H9 (cell line): Measurements from ENCODE around the gene ABCG8. TPM values are rescaled to one million over a fixed set of nuclear protein-coding genes. Genes with fewer than 3 reads are reported as not detected.

ENCODE experiments used
- DNase-seq: peaks from one replicate; pipeline ENCODE4 v3.0.0-alpha.2; 2017
- H2AFZ ChIP-seq: one replicate; pipeline ENCODE4 v1.6.1; 2013; ENCODE audit warnings: mild to moderate bottlenecking, low read length, control low read depth, moderate library complexity
- H2AK5ac ChIP-seq: 2 replicates; pipeline ENCODE4 v1.6.1; 2013; ENCODE audit warnings: low read length, control low read depth, mixed read lengths; ENCODE audit not compliant: insufficient read length
- H2BK120ac ChIP-seq: one replicate; pipeline ENCODE4 v1.6.1; 2013; ENCODE audit warnings: low read depth, mild to moderate bottlenecking, low read length, control low read depth, inconsistent platforms; ENCODE audit not compliant: poor library complexity, severe bottlenecking
- H2BK12ac ChIP-seq: 2 replicates; pipeline ENCODE4 v1.6.1; 2013; ENCODE audit warnings: low read length, control low read depth, mixed read lengths, low read depth; ENCODE audit not compliant: insufficient read length
- H2BK15ac ChIP-seq: 2 replicates; pipeline ENCODE4 v1.6.1; 2013; ENCODE audit warnings: low read depth, low read length, control low read depth
- H2BK20ac ChIP-seq: one replicate; pipeline ENCODE4 v1.6.1; 2013; ENCODE audit warnings: low read depth, mild to moderate bottlenecking, low read length, control low read depth, inconsistent platforms; ENCODE audit not compliant: poor library complexity, severe bottlenecking
- H2BK5ac ChIP-seq: 2 replicates; pipeline ENCODE4 v1.6.1; 2013; ENCODE audit warnings: low read length, control low read depth, mixed read lengths; ENCODE audit not compliant: insufficient read length
- H3K14ac ChIP-seq: 2 replicates; pipeline ENCODE4 v1.6.1; 2013; ENCODE audit warnings: low read length, control low read depth; ENCODE audit not compliant: insufficient read depth
- H3K18ac ChIP-seq: 2 replicates; pipeline ENCODE4 v1.6.1; 2013; ENCODE audit warnings: low read depth, mild to moderate bottlenecking, mixed read lengths, low read length, control low read depth; ENCODE audit not compliant: insufficient read length
- H3K23ac ChIP-seq: 2 replicates; pipeline ENCODE4 v1.6.1; 2013; ENCODE audit warnings: low read length, control low read depth, mixed read lengths, low read depth; ENCODE audit not compliant: insufficient read length
- H3K23me2 ChIP-seq: 2 replicates; pipeline ENCODE4 v1.6.1; 2013; ENCODE audit warnings: low read depth, mild to moderate bottlenecking, mixed read lengths, low read length, control low read depth; ENCODE audit not compliant: insufficient read length, poor library complexity, severe bottlenecking
- H3K27ac ChIP-seq: 2 replicates; pipeline ENCODE4 v1.5.1; 2013; ENCODE audit warnings: low read length, control low read depth, mixed read lengths, low read depth; ENCODE audit not compliant: insufficient read length
- H3K27me3 ChIP-seq: 2 replicates; pipeline ENCODE4 v1.6.1; 2013; ENCODE audit warnings: low read length, control low read depth, inconsistent platforms; ENCODE audit not compliant: insufficient read depth
- H3K4ac ChIP-seq: 2 replicates; pipeline ENCODE4 v1.6.1; 2013; ENCODE audit warnings: low read depth, mild to moderate bottlenecking, control low read depth, inconsistent platforms, low read length, moderate library complexity
- H3K4me1 ChIP-seq: 2 replicates; pipeline ENCODE4 v1.6.1; 2013; ENCODE audit warnings: low read length, control low read depth, inconsistent platforms; ENCODE audit not compliant: insufficient read depth
- H3K4me2 ChIP-seq: 2 replicates; pipeline ENCODE4 v1.6.1; 2013; ENCODE audit warnings: low read length, control low read depth, mixed read lengths; ENCODE audit not compliant: insufficient read length, insufficient read depth
- H3K56ac ChIP-seq: 2 replicates; pipeline ENCODE4 v1.6.1; 2013; ENCODE audit warnings: low read depth, mild to moderate bottlenecking, mixed read lengths, low read length, control low read depth; ENCODE audit not compliant: insufficient read length
- H3K79me1 ChIP-seq: 2 replicates; pipeline ENCODE4 v1.6.1; 2013; ENCODE audit warnings: low read depth, mild to moderate bottlenecking, moderate library complexity, low read length, control low read depth, inconsistent platforms; ENCODE audit not compliant: insufficient read depth, poor library complexity, severe bottlenecking
- H3K79me2 ChIP-seq: 2 replicates; pipeline ENCODE4 v1.6.1; 2013; ENCODE audit warnings: low read length, control low read depth, inconsistent platforms; ENCODE audit not compliant: insufficient read depth
- H3K9ac ChIP-seq: 2 replicates; pipeline ENCODE4 v1.6.1; 2013; ENCODE audit warnings: low read length, control low read depth, mixed read lengths; ENCODE audit not compliant: insufficient read length; ENCODE audit errors: extremely low read depth
- H3K9me3 ChIP-seq: one replicate; pipeline ENCODE4 v1.6.1; 2013; ENCODE audit warnings: low read depth, low read length, inconsistent platforms; ENCODE audit not compliant: control insufficient read depth
- H3T11ph ChIP-seq: one replicate; pipeline ENCODE4 v1.6.1; 2013; ENCODE audit warnings: mild to moderate bottlenecking, low read length, control low read depth, inconsistent platforms
- H4K20me1 ChIP-seq: one replicate; pipeline ENCODE4 v1.6.1; 2013; ENCODE audit not compliant: control insufficient read depth, insufficient read length, insufficient read depth
- H4K5ac ChIP-seq: 2 replicates; pipeline ENCODE4 v1.6.1; 2013; ENCODE audit warnings: low read depth, mild to moderate bottlenecking, mixed read lengths, low read length, control low read depth; ENCODE audit not compliant: insufficient read length
- H4K8ac ChIP-seq: replicated peaks from 2 replicates; pipeline ENCODE4 v1.6.1; 2013; ENCODE audit warnings: low read length, control low read depth, mixed read lengths, low read depth; ENCODE audit not compliant: insufficient read length
- H4K91ac ChIP-seq: 2 replicates; pipeline ENCODE4 v1.6.1; 2013; ENCODE audit warnings: low read depth, mild to moderate bottlenecking, moderate library complexity, mixed read lengths, low read length, control low read depth; ENCODE audit not compliant: insufficient read length
- H3K27ac Mint-ChIP-seq, 3 experiments: 2 replicates in 2 of 3; 3 replicates in 1 of 3; pipeline ENCODE4 v1.8.0; 2020 to 2021; ENCODE audit warnings: mixed read lengths in 3 of 3, mild to moderate bottlenecking in 1 of 3, moderate library complexity in 1 of 3
- H3K27me3 Mint-ChIP-seq: 2 replicates; pipeline ENCODE4 v1.8.0; 2021; ENCODE audit warnings: low read depth, mild to moderate bottlenecking, moderate library complexity, mixed read lengths
- H3K36me3 Mint-ChIP-seq, 3 experiments: 2 replicates in 2 of 3; 3 replicates in 1 of 3; pipeline ENCODE4 v1.8.0; 2020 to 2021; ENCODE audit warnings: low read depth in 3 of 3, mixed read lengths in 3 of 3; ENCODE audit not compliant: insufficient read depth in 1 of 3
- H3K4me1 Mint-ChIP-seq, 2 experiments: 2 replicates each; pipeline ENCODE4 v1.8.0; 2020; ENCODE audit warnings: mixed read lengths in 2 of 2
- H3K4me3 Mint-ChIP-seq, 2 experiments: 2 replicates in 1 of 2; 3 replicates in 1 of 2; pipeline ENCODE4 v1.8.0; 2020 to 2021; ENCODE audit warnings: mild to moderate bottlenecking in 2 of 2, mixed read lengths in 2 of 2, moderate library complexity in 1 of 2
- H3K9me3 Mint-ChIP-seq, 2 experiments: 2 replicates in 1 of 2; 3 replicates in 1 of 2; pipeline ENCODE4 v1.8.0; 2020; ENCODE audit warnings: mild to moderate bottlenecking in 2 of 2, mixed read lengths in 2 of 2, moderate library complexity in 1 of 2
- WGBS: extraction: QIAGEN DNeasy Blood & Tissue Kit; methylation state at CpG from one replicate; pipeline ENCODE4 v1.1.7; 2013; ENCODE audit warnings: missing lambda C conversion rate, low lambda C conversion rate, mixed read lengths; ENCODE audit not compliant: insufficient read length; ENCODE audit errors: extremely low coverage; 5-methylcytosine and 5-hydroxymethylcytosine counted together
- total RNA-seq: library from RNA; stranded (reverse); gene quantifications from 2 replicates; pipeline ENCODE4 v1.2.1, GENCODE V29; 2021
- TF ChIP-seq, protein P1 (sequence below): fragments of 200-600 bp; sonication (generic); conservative IDR thresholded peaks from 3 replicates; pipeline ENCODE4 v1.8.0; 2021; ENCODE audit warnings: antibody characterized with exemption, mild to moderate bottlenecking

ABCG8 gene
- total RNA-seq, 1 experiment from 2014 or later: not detected

DNA sequence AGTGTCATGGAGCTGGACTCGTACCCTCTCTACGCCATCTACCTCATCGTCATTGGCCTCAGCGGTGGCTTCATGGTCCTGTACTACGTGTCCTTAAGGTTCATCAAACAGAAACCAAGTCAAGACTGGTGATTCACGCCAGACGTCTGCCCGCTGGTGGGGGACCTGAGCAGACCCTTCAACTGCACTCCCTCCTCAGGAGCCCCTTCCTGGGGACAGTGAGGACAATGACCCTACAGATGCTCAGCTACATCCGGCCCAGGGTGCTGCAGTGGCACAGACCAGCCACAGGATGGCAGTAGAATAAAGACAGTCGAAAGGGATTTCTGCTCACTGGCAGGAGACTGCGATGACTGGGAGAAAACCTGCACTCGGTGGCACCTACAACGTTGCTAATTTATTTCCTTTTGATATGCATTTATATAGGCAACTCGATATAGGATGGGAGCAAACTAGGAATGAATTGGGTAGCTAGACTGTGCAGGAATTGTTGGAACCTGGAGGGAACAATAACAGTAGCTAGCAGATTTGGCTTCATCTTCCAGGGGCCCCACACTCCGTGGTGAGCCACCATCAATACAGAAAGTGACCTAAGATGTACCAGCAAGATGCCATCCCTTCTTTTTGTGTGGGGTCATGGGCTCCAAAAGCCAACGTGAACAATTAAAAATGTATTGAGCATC lies 39.2 kb downstream of the ABCG8 start:
- H2BK5ac ChIP-seq: no peak overlapping the region
- no peak overlapping the region for H3K23ac ChIP-seq
- Mint-ChIP-seq H3K36me3 (no peaks in the 10 kb centered on the region; a peak in 1 of 7 replicates), H3K4me1 (peaks cover 4 to 13% of the 10 kb centered on the region in 2 experiments), H3K9me3 (no peaks in the 10 kb centered on the region), H3K4me3 (no peak overlapping the region), H3K27ac (peak overlapping the region in 2 of 3 experiments; percentile 64 to 89; a peak in 1 of 7 replicates), H3K27me3 (peaks cover 10% of the 10 kb centered on the region)
- H4K91ac ChIP-seq: no peak overlapping the region
- no peaks in the 10 kb centered on the region for H3K79me1 ChIP-seq
- no peak overlapping the region for H2AK5ac ChIP-seq
- H3K9ac ChIP-seq: no peak overlapping the region
- H2AFZ ChIP-seq: no peak overlapping the region
- no peak overlapping the region for H4K8ac ChIP-seq
- H2BK20ac ChIP-seq: no peak overlapping the region
- DNase-seq: peak; percentile 86
- H3K14ac ChIP-seq: no peak overlapping the region
- no peaks in the 10 kb centered on the region for H3K27me3 ChIP-seq
- no peak overlapping the region for H3K4me2 ChIP-seq
- no CpG with 5 or more reads among the region's 16 CpGs for WGBS
- no peak overlapping the region for H2BK15ac ChIP-seq
- H3K79me2 ChIP-seq: no peaks in the 10 kb centered on the region
- H2BK120ac ChIP-seq: no peak overlapping the region
- no peak overlapping the region for H3K27ac ChIP-seq
- no peaks in the 10 kb centered on the region for H3K23me2 ChIP-seq
- H3K9me3 ChIP-seq: no peaks in the 10 kb centered on the region
- H3K4me1 ChIP-seq: peaks cover 4% of the 10 kb centered on the region
- H3K56ac ChIP-seq: no peak overlapping the region
- H4K20me1 ChIP-seq: no peaks in the 10 kb centered on the region
- H4K5ac ChIP-seq: no peak overlapping the region
- H2BK12ac ChIP-seq: no peak overlapping the region
- H3T11ph ChIP-seq: no peak overlapping the region
- no peak overlapping the region for H3K18ac ChIP-seq
- no peak overlapping the region for H3K4ac ChIP-seq
- TF ChIP-seq, protein P1, sequence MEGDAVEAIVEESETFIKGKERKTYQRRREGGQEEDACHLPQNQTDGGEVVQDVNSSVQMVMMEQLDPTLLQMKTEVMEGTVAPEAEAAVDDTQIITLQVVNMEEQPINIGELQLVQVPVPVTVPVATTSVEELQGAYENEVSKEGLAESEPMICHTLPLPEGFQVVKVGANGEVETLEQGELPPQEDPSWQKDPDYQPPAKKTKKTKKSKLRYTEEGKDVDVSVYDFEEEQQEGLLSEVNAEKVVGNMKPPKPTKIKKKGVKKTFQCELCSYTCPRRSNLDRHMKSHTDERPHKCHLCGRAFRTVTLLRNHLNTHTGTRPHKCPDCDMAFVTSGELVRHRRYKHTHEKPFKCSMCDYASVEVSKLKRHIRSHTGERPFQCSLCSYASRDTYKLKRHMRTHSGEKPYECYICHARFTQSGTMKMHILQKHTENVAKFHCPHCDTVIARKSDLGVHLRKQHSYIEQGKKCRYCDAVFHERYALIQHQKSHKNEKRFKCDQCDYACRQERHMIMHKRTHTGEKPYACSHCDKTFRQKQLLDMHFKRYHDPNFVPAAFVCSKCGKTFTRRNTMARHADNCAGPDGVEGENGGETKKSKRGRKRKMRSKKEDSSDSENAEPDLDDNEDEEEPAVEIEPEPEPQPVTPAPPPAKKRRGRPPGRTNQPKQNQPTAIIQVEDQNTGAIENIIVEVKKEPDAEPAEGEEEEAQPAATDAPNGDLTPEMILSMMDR: peak; percentile 99
